Panc1 (cell line): Measurements from ENCODE around the gene KIF4A. TPM values are rescaled to one million over a fixed set of nuclear protein-coding genes. Genes with fewer than 3 reads are reported as not detected.
A peak's percentile ranks its signal among the peaks of the same experiment; 100 is the strongest.

ENCODE experiments used
- ATAC-seq: fragments of 200-7000 bp; cut with Tn5 transposase; 2 replicates; pipeline ENCODE4 v1.9.1; 2020; ENCODE audit warnings: mild to moderate bottlenecking, moderate library complexity
- BruUV-seq: library from RNA; stranded (reverse); fragments of 400-500 nt; replicated peaks from 2 replicates; lab custom pipeline; 2021; lab: Mats Ljungman, UMichigan
- CTCF ChIA-PET: fragments of 300-600 bp; sonication (Branson Sonifier 250); formaldehyde crosslinking; loops from one replicate; lab custom pipeline; 2022; ENCODE audit warnings: antibody characterized with exemption; lab: Charles Lee
- POLR2A ChIA-PET: fragments of 300-600 bp; sonication (Branson Sonifier 250); formaldehyde crosslinking; loops from one replicate; lab custom pipeline; 2022; ENCODE audit warnings: antibody characterized with exemption; lab: Charles Lee
- DNase-seq: peaks from one replicate; pipeline ENCODE4 v3.0.0-alpha.2; 2010; ENCODE audit warnings: low read depth, low spot score
- H3K27ac ChIP-seq: 2 replicates; pipeline ENCODE4 v1.5.1; 2011; ENCODE audit warnings: mild to moderate bottlenecking, low read length, inconsistent platforms
- H3K27me3 ChIP-seq: fragments of 200-500 bp; sonication (Bioruptor generic); 2 replicates; pipeline ENCODE4 v1.6.0; 2014; ENCODE audit warnings: low read length, inconsistent platforms; ENCODE audit not compliant: control insufficient read depth, insufficient read depth
- H3K36me3 ChIP-seq: fragments of 200-500 bp; sonication (Bioruptor generic); 2 replicates; pipeline ENCODE4 v1.5.1; 2014; ENCODE audit warnings: inconsistent platforms, mild to moderate bottlenecking, low read length, moderate library complexity; ENCODE audit not compliant: control insufficient read depth, insufficient read depth
- H3K4me1 ChIP-seq: 2 replicates; pipeline ENCODE4 v1.5.1; 2011; ENCODE audit warnings: inconsistent platforms, mild to moderate bottlenecking, low read length, moderate library complexity; ENCODE audit not compliant: control insufficient read depth, insufficient read depth
- H3K4me3 ChIP-seq, 2 experiments: 2 replicates each; pipeline ENCODE4 v1.5.1; 2011 to 2012; ENCODE audit warnings: low read depth in 2 of 2, low read length in 2 of 2, mild to moderate bottlenecking in 2 of 2, inconsistent platforms in 1 of 2, moderate library complexity in 1 of 2
- H3K9me3 ChIP-seq: fragments of 200-500 bp; sonication (Bioruptor generic); 2 replicates; pipeline ENCODE4 v1.5.1; 2014; ENCODE audit warnings: low read depth, mild to moderate bottlenecking, inconsistent platforms, low read length, moderate library complexity; ENCODE audit not compliant: control insufficient read depth, insufficient read depth
- POLR2AphosphoS5 ChIP-seq: IDR thresholded peaks from 2 replicates; pipeline ENCODE4 v1.6.1; 2012; ENCODE audit warnings: mild to moderate bottlenecking, low read depth, low read length, moderate library complexity
- SIN3A ChIP-seq: IDR thresholded peaks from 2 replicates; pipeline ENCODE4 v1.6.1; 2012; ENCODE audit warnings: low read depth, mild to moderate bottlenecking, low read length, moderate library complexity, borderline replicate concordance; ENCODE audit not compliant: insufficient read depth
- TCF7L2 ChIP-seq: IDR thresholded peaks from 2 replicates; pipeline ENCODE4 v1.6.1; 2011; ENCODE audit warnings: mild to moderate bottlenecking, low read depth, low read length, inconsistent platforms
- in situ Hi-C: cut with HindIII; loops from 2 replicates; pipeline ENCODE4 v1.10.0; 2016; ENCODE audit warnings: low sequenced_read_pairs, low pct_unique_long_range_greater_than_20kb
- intact Hi-C: fragments of 100-400 bp; cut with micrococcal nuclease; formaldehyde crosslinking; loops from one replicate; pipeline ENCODE4 v1.10.0; 2022; ENCODE audit not compliant: unreplicated experiment
- total RNA-seq: library from RNA; stranded (reverse); gene quantifications from one replicate; pipeline ENCODE4 v1.2.1, GENCODE V29; 2021; ENCODE audit not compliant: unreplicated experiment
- TF ChIP-seq, protein P1 (sequence below): fragments of 450-650 bp; IDR thresholded peaks from 2 replicates; pipeline ENCODE4 v1.5.1; 2017; ENCODE audit warnings: mild to moderate bottlenecking
- TF ChIP-seq, protein P2 (sequence below), 2 experiments: IDR thresholded peaks; 2 replicates each; pipeline ENCODE4 v1.6.1; 2011 to 2012; ENCODE audit warnings: low read depth in 2 of 2, control low read depth in 1 of 2, low read length in 1 of 2, mild to moderate bottlenecking in 1 of 2, moderate library complexity in 1 of 2; ENCODE audit not compliant: insufficient read depth in 1 of 2

Gene KIF4A
- total RNA-seq, 1 experiment from 2014 or later: 62.6 TPM

DNA sequence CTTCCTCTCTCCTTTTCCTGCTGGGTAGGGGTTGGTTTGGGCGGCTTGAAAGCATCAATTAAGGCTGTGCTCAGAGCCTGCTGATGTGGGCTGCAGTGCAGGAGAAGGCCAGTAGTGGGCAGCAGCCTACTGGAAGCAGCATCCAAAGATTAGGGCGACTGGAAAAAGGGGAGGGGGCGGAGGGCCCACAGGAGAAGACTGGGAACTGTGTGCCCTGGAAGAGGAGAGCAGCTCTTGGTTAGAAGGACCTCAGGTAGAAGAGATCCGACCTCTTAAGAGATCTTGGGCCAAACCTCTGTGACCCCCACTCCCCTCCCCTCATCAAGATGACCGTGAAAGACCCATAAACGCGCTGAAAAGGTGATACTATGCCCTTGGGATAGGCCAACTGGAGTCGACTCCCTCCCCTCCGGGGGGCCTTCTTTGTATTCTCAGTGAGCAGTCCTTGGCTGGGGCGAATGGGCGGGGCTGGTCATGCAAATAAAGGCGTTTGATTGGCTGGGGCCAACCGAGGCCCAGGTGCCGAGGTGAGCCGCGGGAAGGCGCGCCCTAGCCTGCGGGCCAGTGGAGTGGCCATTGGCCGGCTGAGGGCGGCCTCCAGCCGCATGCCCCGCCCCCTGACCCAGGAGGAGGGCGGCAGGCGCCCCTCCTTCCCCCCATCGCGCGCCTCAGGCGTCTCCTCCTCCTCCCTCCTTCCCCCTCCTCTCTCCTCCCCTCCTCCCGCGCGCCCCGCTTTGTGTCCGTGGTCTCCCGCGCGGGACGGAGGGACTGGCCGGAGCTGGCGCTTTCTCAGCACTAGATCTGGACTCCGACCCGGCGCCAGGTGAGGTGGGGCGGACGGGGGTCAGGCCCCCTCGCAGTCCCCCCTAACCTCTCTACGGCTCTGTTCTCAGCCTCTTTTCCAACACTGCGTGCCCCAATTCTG, 164.8 kb downstream of the KIF4A start:
- H3K36me3 ChIP-seq: no peaks in the 10 kb centered on the region
- H3K4me3 ChIP-seq: peak overlapping the region; percentile 38 to 60
- in situ Hi-C loops (no loop called here), intact Hi-C loops (loop anchor here (5.0 to 10.0 kb wide), 2 partner anchors 100 to 213 kb away; no protein-coding TSS in a partner anchor)
- ChIA-PET CTCF (interaction anchor here (0.8 kb wide), 1 partner anchor 731 kb away, joined by 4 read pairs; no protein-coding TSS in a partner anchor), POLR2A (interaction anchor here (0.7 kb wide), 1 partner anchor 155 kb away, joined by 5 read pairs; no protein-coding TSS in a partner anchor)
- no TSS peak for BruUV-seq
- no peak overlapping the region for H3K27ac ChIP-seq
- no peaks in the 10 kb centered on the region for H3K9me3 ChIP-seq
- H3K4me1 ChIP-seq: peaks cover 5% of the 10 kb centered on the region
- peak; percentile 75 for ATAC-seq
- DNase-seq: peak; percentile 42
- no peak for TF ChIP-seq POLR2AphosphoS5
- TF ChIP-seq, protein P1, sequence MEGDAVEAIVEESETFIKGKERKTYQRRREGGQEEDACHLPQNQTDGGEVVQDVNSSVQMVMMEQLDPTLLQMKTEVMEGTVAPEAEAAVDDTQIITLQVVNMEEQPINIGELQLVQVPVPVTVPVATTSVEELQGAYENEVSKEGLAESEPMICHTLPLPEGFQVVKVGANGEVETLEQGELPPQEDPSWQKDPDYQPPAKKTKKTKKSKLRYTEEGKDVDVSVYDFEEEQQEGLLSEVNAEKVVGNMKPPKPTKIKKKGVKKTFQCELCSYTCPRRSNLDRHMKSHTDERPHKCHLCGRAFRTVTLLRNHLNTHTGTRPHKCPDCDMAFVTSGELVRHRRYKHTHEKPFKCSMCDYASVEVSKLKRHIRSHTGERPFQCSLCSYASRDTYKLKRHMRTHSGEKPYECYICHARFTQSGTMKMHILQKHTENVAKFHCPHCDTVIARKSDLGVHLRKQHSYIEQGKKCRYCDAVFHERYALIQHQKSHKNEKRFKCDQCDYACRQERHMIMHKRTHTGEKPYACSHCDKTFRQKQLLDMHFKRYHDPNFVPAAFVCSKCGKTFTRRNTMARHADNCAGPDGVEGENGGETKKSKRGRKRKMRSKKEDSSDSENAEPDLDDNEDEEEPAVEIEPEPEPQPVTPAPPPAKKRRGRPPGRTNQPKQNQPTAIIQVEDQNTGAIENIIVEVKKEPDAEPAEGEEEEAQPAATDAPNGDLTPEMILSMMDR: peak; percentile 94
- no peaks in the 10 kb centered on the region for H3K27me3 ChIP-seq

DNA sequence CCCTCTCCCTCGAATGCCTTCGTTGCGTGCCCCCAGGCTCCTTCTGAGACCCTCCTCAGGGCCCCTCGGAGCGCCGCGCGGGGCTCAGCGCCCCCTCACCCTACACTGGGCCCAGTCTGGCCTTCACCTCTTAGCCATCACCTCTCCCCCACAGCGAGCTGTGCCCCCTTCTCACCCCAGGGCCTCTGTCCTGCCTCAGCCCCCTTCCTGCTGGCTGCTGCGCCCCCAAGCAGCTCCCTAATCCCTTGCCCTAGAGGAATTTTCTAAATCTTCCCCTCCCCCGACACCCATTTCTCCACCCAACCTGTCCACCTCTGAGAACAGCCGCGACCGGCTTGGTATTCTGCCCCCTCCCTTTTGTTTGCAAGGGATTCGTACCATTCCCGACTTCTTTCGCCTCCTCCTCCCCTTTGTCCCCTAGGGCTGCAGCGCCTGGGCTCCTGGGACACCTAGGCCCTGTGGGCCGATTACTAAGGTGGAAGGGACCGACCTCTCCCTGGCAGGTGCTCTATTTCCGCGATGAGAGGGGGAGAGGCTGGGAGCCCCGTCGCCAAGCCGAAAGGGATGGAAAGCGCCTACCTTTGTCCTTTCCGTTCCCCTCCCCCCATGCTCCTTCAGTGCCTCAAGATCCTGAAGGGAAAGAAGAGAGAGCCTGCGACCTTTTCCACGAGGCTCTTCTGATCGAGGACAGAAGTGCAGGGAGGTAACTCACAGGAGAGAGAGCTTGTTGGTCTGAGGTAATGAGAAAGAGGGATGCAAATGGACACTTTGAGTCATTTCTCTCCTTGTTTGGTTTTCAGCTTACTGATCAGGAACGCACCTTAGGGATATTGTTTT, 165.7 kb downstream of the KIF4A start:
- DNase-seq: no peak

More for the DNA sequence above, 165.7 kb downstream of the KIF4A start:
- intact Hi-C loops (loop anchor here (10.0 kb wide), 1 partner anchor 99 kb away; no protein-coding TSS in a partner anchor), in situ Hi-C loops (no loop called here)
- POLR2A ChIA-PET: interaction anchor here (0.7 kb wide), 1 partner anchor 156 kb away, joined by 5 read pairs; no protein-coding TSS in a partner anchor
- no TSS peak for BruUV-seq
- no peaks in the 10 kb centered on the region for H3K27me3 ChIP-seq
- H3K4me1 ChIP-seq: peaks cover 5% of the 10 kb centered on the region
- ATAC-seq: no peak
- no peaks in the 10 kb centered on the region for H3K36me3 ChIP-seq
- peak overlapping the region; percentile 38 to 60 for H3K4me3 ChIP-seq
- CTCF ChIA-PET: interaction anchor here (0.6 to 0.8 kb wide), 2 partner anchors 289 to 730 kb away, joined by 4 read pairs; no protein-coding TSS in a partner anchor
- TF ChIP-seq TCF7L2 (no peak), SIN3A (no peak), POLR2AphosphoS5 (no peak)
- TF ChIP-seq, protein P1: no peak
- TF ChIP-seq, protein P2, sequence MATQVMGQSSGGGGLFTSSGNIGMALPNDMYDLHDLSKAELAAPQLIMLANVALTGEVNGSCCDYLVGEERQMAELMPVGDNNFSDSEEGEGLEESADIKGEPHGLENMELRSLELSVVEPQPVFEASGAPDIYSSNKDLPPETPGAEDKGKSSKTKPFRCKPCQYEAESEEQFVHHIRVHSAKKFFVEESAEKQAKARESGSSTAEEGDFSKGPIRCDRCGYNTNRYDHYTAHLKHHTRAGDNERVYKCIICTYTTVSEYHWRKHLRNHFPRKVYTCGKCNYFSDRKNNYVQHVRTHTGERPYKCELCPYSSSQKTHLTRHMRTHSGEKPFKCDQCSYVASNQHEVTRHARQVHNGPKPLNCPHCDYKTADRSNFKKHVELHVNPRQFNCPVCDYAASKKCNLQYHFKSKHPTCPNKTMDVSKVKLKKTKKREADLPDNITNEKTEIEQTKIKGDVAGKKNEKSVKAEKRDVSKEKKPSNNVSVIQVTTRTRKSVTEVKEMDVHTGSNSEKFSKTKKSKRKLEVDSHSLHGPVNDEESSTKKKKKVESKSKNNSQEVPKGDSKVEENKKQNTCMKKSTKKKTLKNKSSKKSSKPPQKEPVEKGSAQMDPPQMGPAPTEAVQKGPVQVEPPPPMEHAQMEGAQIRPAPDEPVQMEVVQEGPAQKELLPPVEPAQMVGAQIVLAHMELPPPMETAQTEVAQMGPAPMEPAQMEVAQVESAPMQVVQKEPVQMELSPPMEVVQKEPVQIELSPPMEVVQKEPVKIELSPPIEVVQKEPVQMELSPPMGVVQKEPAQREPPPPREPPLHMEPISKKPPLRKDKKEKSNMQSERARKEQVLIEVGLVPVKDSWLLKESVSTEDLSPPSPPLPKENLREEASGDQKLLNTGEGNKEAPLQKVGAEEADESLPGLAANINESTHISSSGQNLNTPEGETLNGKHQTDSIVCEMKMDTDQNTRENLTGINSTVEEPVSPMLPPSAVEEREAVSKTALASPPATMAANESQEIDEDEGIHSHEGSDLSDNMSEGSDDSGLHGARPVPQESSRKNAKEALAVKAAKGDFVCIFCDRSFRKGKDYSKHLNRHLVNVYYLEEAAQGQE (IDR thresholded peaks at IDR 0.05; ENCODE audit: insufficient read depth in 1 of 2, low read depth in 2 of 2, low read length in 1 of 2): no peak
- no peaks in the 10 kb centered on the region for H3K9me3 ChIP-seq
- H3K27ac ChIP-seq: no peak overlapping the region
